Epithelial cell of prostate (primary cell): ENCODE results near the gene NR6A1.
A peak's percentile ranks its signal among the peaks of the same experiment; 100 is the strongest.
"Not testable (repeated sequence)": the region's sequence is repeated elsewhere in the genome, so short reads cannot be mapped to it uniquely, and the experiment has no call there.

Source experiments
- DNase-seq: peaks from one replicate; pipeline ENCODE4 v3.0.0-alpha.2; 2011; ENCODE audit warnings: low read depth, low spot score
- H3K27ac ChIP-seq: fragments of 450-650 bp; 2 replicates; pipeline ENCODE4 v1.5.1; 2017; ENCODE audit warnings: mild to moderate bottlenecking

Gene NR6A1

GRCh38 chr9:124764774-124765438, 6.2 kb downstream of the NR6A1 start:
- no peak for DNase-seq
- H3K27ac ChIP-seq: no peak overlapping the region

GRCh38 chr9:124762633-124763032, 8.5 kb downstream of the NR6A1 start:
- DNase-seq: no peak
- no peak overlapping the region for H3K27ac ChIP-seq

GRCh38 chr9:124761710-124762109, 9.4 kb downstream of the NR6A1 start:
- H3K27ac ChIP-seq: no peak overlapping the region
- DNase-seq: no peak

- no peak for DNase-seq
- H3K27ac ChIP-seq: no peak overlapping the region
These were observed 9.9 kb downstream of the NR6A1 start for GRCh38 chr9:124761196-124761595.

GRCh38 chr9:124760719-124761118, 10.4 kb downstream of the NR6A1 start:
- H3K27ac ChIP-seq: no peak overlapping the region
- DNase-seq: no peak

DNA sequence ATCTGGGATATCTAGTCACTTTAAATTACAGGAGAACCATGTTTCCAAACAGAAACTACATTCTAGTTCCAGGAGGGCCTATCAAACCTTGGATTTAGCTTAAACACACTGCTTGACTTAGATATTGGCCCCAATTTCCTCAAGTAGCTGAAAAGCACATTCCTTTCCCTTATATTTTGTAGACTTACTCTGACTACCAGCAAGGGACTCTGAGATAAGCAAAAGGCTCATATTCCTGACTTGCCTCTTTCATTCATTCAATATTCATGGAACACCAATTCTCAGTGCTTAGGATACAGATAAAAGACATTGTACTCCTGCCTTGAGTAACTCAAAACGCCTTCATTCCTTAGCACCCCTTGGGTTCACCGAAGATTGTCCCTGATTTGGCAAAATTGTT, 11.8 kb downstream of the NR6A1 start:
- H3K27ac ChIP-seq: no peak overlapping the region
- DNase-seq: no peak

DNA sequence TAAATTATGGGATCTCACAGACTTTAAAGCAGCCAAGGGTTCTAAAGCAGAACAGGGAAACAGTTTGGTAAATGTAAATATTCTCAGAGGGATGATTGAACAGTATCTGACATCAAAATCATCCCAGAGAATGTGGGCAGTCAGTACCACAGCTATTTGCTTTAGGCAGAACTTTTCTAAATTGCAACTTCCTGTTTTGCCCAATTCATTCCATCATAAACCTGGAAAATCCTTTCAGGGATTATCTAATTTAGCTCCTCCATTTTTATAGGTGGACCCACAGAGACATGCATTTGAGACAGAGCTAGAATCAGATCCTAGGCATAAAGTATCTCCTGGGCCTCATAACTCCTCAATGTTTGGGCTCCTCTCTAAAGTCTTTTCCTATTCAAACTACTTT, 12.4 kb downstream of the NR6A1 start:
- no peak overlapping the region for H3K27ac ChIP-seq
- no peak for DNase-seq

DNA sequence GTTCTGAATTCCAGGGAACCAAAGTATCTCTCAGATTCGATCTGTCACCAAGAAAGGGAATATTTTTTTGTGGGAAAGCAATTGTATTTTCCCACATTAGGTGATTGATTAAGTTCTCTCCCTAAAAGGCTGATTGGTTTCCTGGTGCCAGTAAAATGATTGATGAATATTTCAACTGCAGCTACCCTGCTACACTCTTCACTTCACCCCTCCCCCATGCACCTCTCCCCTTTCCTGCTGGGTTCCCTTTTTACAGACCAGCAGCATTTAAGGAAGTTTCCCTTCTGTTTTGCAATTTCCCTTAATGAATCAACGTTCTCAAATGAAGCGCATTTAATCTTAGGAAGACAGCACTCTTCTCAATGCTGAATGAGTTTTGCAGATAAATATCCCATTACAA, 13.1 kb downstream of the NR6A1 start:
- no peak overlapping the region for H3K27ac ChIP-seq
- no peak for DNase-seq

DNA sequence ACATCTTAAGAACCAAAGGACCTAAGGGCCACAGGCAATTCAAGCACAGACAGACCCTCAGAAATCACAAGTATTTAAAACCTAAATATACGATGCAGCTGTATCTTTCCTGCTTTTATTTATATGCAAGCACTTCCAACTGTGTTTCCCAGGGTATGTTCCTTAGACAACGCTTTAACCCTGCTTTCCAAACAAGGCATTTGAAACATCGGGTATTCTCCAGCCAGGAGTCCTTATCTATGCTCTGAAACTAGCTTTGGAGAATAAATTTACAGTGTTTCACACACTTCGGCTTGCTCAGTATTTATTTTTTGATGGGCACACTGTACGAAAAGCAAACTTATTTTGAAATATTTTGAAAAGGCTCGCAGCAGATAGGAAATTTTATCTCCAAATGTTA, 13.5 kb downstream of the NR6A1 start:
- no peak for DNase-seq
- no peak overlapping the region for H3K27ac ChIP-seq

- DNase-seq: no peak
- no peak overlapping the region for H3K27ac ChIP-seq
These were observed 15.1 kb downstream of the NR6A1 start for GRCh38 chr9:124756011-124756410.

DNA sequence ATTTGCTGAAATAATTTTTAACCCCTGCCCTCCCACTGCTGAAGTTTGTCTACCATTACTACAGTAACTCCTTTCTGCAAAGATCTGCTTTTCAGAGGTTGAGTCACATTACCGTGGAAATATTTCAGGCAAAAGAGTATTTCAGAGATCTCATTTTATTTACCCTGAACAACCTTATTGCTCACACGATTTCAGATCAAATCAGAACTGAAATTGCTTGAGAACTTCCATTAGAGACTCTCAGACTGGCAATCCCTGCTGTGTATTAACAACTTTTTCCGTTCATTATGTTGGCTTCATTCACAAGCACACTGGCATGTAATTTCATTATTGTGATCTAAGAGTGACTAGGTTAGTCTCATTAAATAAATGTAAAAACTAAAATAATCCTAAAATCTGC, 16.1 kb downstream of the NR6A1 start:
- no peak overlapping the region for H3K27ac ChIP-seq
- no peak for DNase-seq

DNA sequence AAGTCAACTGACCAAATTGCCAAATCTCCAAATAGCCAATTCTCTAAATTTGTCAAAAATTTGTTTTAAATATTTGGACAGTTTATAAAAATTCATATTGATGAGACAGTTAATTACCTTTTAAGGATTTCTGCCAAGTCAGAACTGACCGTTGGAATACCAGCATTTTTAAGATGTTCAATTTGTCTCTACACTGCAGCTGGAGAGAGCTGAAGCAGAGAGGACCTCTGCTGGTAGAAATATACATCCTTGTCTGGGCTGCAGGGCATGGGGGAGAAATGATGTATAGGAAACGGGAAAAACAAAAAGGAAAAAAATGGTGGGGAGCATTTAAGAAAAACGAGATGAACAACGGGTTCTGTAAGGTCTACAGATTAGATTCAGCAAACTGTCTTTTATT, 16.8 kb downstream of the NR6A1 start:
- no peak for DNase-seq
- no peak overlapping the region for H3K27ac ChIP-seq

GRCh38 chr9:124752967-124753366, 18.1 kb downstream of the NR6A1 start:
- DNase-seq: no peak
- peak overlapping the region; percentile 60 for H3K27ac ChIP-seq

DNA sequence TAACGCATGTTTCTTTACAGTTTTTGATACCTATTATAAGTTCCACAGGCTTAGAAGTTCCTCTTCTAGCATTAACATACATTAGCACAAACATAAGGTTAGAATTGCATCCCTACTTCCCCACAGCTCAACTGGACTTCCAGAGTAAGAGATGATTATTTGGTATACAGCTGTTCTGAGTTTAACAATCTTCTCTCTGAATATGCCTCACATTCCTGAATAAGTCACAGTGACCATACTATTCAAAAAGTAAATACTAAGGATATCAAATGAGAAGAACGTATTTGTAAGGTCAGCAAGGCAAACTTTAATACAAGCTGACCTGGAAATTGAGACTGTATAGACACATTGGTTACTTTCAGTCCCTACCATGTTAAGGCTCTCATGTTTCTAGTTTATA, 21.3 kb downstream of the NR6A1 start:
- no peak overlapping the region for H3K27ac ChIP-seq
- no peak for DNase-seq

DNA sequence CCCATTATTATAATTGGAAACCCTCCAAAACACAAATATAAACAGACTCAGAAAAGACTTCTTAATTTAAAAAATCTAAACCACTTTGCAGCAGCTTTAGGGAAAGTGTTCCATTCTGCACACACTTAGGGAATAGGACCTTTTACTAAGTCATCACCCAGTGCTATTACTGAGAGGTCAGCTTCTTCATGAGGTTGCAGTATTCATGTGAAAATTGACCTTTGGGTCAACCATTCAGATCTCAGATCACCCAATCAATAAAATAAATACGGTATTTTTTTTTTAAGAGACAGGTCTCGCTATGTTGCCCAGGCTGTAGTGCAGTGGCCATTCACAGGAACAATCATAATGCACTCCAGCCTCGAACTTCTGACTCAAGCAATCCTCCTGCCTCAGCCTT, 21.8 kb downstream of the NR6A1 start:
- DNase-seq: no peak
- no peak overlapping the region for H3K27ac ChIP-seq

DNA sequence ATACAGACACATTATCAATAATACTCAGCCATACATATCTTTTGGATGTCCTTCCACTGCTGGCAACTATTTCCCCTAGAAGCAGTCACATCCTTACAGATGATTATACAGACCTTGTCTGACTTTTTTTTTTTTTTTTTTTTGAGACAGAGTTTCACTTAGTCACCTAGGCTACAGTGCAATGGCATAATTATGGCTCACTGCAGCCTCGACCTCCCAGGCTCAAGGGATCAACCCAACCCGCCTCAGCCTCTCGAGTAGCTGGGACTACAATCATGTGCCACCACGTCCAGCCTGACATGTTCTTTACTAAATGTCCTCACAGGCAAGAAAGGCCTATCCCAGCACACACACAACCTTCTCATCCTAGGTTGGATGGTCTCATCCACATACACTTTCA, 24.0 kb downstream of the NR6A1 start:
- DNase-seq: no peak
- no peak overlapping the region for H3K27ac ChIP-seq

GRCh38 chr9:124743686-124744348, 27.3 kb downstream of the NR6A1 start:
- no peak for DNase-seq
- no peak overlapping the region for H3K27ac ChIP-seq

GRCh38 chr9:124742940-124743339, 28.2 kb downstream of the NR6A1 start:
- no peak overlapping the region for H3K27ac ChIP-seq
- no peak for DNase-seq

DNA sequence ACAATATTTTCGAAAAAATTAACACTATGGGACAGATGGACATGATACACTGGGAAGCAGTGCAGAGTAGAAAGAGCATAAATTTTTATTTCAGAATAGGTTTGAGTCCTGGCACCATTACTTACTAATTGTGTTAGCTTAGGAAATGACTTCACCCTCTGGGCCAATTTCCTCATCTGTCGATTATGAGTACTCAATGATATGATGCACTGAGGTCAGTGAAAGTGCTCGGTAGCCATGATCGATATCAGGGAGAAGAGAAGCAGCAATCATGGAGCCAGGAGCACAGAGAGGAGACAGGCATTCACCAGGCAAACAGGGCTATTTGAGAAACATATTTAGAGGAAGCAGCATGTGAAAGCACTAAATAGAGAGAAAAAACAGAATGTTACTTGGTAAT, 29.4 kb downstream of the NR6A1 start:
- no peak for DNase-seq
- no peak overlapping the region for H3K27ac ChIP-seq

GRCh38 chr9:124741149-124741548, 30.0 kb downstream of the NR6A1 start:
- DNase-seq: no peak
- no peak overlapping the region for H3K27ac ChIP-seq

DNA sequence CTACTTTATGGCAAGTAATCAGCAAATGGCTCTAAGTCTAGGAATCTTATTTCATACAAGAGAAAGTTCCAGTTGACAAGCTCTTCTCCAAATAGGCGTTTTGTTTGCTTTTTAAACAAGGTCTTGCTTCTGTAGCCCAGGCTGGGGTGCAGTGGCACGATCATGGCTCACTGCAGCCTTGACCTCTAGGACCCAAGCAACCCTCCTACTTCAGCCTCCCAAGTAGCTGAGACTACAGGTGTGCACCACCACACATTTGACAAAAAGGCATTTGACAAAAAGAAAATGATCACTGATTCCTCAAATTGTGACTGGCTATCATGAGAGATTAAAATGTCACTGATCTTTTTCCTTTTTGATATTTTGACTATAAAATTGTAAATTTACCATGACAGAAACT, 31.8 kb downstream of the NR6A1 start:
- H3K27ac ChIP-seq: no peak overlapping the region
- no peak for DNase-seq

- not testable (repeated sequence) for DNase-seq, H3K27ac ChIP-seq
These were observed 33.0 kb downstream of the NR6A1 start for GRCh38 chr9:124738075-124738474.
